ENCODE measurements around the gene KCTD1.

KCTD1 gene

GRCh38 chr18:26536664-26537063, 11.7 kb downstream of the KCTD1 start:
- Histone ChIP-seq H3K9me2 (replicated peaks; ENCODE audit: low read depth, low read length) (no peaks in the 10 kb centered on the region), H3K27me3 (ENCODE audit: insufficient read depth, low read length, poor library complexity, severe bottlenecking) (no peaks in the 10 kb centered on the region), H3K9ac (ENCODE audit: low read depth, low read length, poor library complexity, severe bottlenecking) (no peak overlapping the region), H3K79me2 (ENCODE audit: insufficient read depth, low read length) (peaks cover 7% of the 10 kb centered on the region; the same call in 1 of the 2 replicates), H2AFZ (ENCODE audit: low read length) (no peak overlapping the region), H4K20me1 (ENCODE audit: insufficient read depth, low read length, poor library complexity, severe bottlenecking) (no peaks in the 10 kb centered on the region), H3K4me2 (ENCODE audit: low read depth, low read length, poor library complexity, severe bottlenecking) (no peak overlapping the region), H3K4me1 (ENCODE audit: insufficient read depth, low read length, poor library complexity, severe bottlenecking) (peaks cover 53% of the 10 kb centered on the region), H3K9me3 (ENCODE audit: insufficient read depth, low read depth, low read length) (no peaks in the 10 kb centered on the region), H3K36me3 (ENCODE audit: insufficient read depth, low read length) (no peaks in the 10 kb centered on the region), H3K4me3 (ENCODE audit: low read length, poor library complexity, severe bottlenecking) (no peak overlapping the region), H3F3A (ENCODE audit: low read depth) (no peaks in the 10 kb centered on the region)
- TF ChIP-seq CTCF (conservative IDR thresholded peaks at IDR 0.05; ENCODE audit: low read length) = no peak
- TF ChIP-seq EZH2phosphoT487 (IDR thresholded peaks at IDR 0.05; ENCODE audit: borderline replicate concordance) = no peak

- H3F3A ChIP-seq (ENCODE audit: low read depth) = no peaks in the 10 kb centered on the region
- H3K4me3 ChIP-seq (ENCODE audit: low read length, poor library complexity, severe bottlenecking) = no peak overlapping the region
- H3K9me3 ChIP-seq (ENCODE audit: insufficient read depth, low read depth, low read length) = no peaks in the 10 kb centered on the region
- H2AFZ ChIP-seq (ENCODE audit: low read length) = no peak overlapping the region
- H3K79me2 ChIP-seq (ENCODE audit: insufficient read depth, low read length) = peaks cover 5% of the 10 kb centered on the region; the same call in 1 of the 2 replicates
- no peaks in the 10 kb centered on the region for H3K9me2 ChIP-seq (replicated peaks; ENCODE audit: low read depth, low read length)
- no peaks in the 10 kb centered on the region for H3K36me3 ChIP-seq (ENCODE audit: insufficient read depth, low read length)
- H3K4me1 ChIP-seq (ENCODE audit: insufficient read depth, low read length, poor library complexity, severe bottlenecking) = peaks cover 46% of the 10 kb centered on the region
- no peaks in the 10 kb centered on the region for H4K20me1 ChIP-seq (ENCODE audit: insufficient read depth, low read length, poor library complexity, severe bottlenecking)
- no peak for TF ChIP-seq CTCF (conservative IDR thresholded peaks at IDR 0.05; ENCODE audit: low read length)
- no peak for TF ChIP-seq EZH2phosphoT487 (IDR thresholded peaks at IDR 0.05; ENCODE audit: borderline replicate concordance)
- no peak overlapping the region for H3K4me2 ChIP-seq (ENCODE audit: low read depth, low read length, poor library complexity, severe bottlenecking)
- no peaks in the 10 kb centered on the region for H3K27me3 ChIP-seq (ENCODE audit: insufficient read depth, low read length, poor library complexity, severe bottlenecking)
- H3K9ac ChIP-seq (ENCODE audit: low read depth, low read length, poor library complexity, severe bottlenecking) = no peak overlapping the region
Observed at GRCh38 chr18:26536032-26536431, 12.3 kb downstream of the KCTD1 start.

- Histone ChIP-seq H3K9me3 (ENCODE audit: insufficient read depth, low read depth, low read length) (no peaks in the 10 kb centered on the region), H3K9me2 (replicated peaks; ENCODE audit: low read depth, low read length) (no peaks in the 10 kb centered on the region), H3K4me1 (ENCODE audit: insufficient read depth, low read length, poor library complexity, severe bottlenecking) (peaks cover 42% of the 10 kb centered on the region), H2AFZ (ENCODE audit: low read length) (no peak overlapping the region), H3F3A (ENCODE audit: low read depth) (no peaks in the 10 kb centered on the region), H3K36me3 (ENCODE audit: insufficient read depth, low read length) (no peaks in the 10 kb centered on the region), H3K27me3 (ENCODE audit: insufficient read depth, low read length, poor library complexity, severe bottlenecking) (no peaks in the 10 kb centered on the region), H3K4me2 (ENCODE audit: low read depth, low read length, poor library complexity, severe bottlenecking) (no peak overlapping the region), H4K20me1 (ENCODE audit: insufficient read depth, low read length, poor library complexity, severe bottlenecking) (no peaks in the 10 kb centered on the region), H3K79me2 (ENCODE audit: insufficient read depth, low read length) (peaks cover under 1% of the 10 kb centered on the region; the same call in 1 of the 2 replicates), H3K4me3 (ENCODE audit: low read length, poor library complexity, severe bottlenecking) (no peak overlapping the region), H3K9ac (ENCODE audit: low read depth, low read length, poor library complexity, severe bottlenecking) (no peak overlapping the region)
- TF ChIP-seq CTCF (conservative IDR thresholded peaks at IDR 0.05; ENCODE audit: low read length) (no peak), EZH2phosphoT487 (IDR thresholded peaks at IDR 0.05; ENCODE audit: borderline replicate concordance) (no peak)
Observed at GRCh38 chr18:26535630-26536029, 12.7 kb downstream of the KCTD1 start.
